CD14-positive monocyte (primary cell): ENCODE data around the gene MIF4GD. TPM values are rescaled to one million over a fixed set of nuclear protein-coding genes. Genes with fewer than 3 reads are reported as not detected.
A peak's percentile ranks its signal among the peaks of the same experiment; 100 is the strongest.
"Not testable (repeated sequence)": the region's sequence is repeated elsewhere in the genome, so short reads cannot be mapped to it uniquely, and the experiment has no call there.

ENCODE experiments used
- DNase-seq, 3 donors: peaks; one replicate each; pipeline ENCODE4 v3.0.0-alpha.2; 2011 to 2022
- H2AFZ ChIP-seq: 2 replicates; pipeline ENCODE4 v1.6.0; 2012; ENCODE audit warnings: mild to moderate bottlenecking, low read depth, low read length, inconsistent platforms; ENCODE audit not compliant: insufficient read depth, poor library complexity, severe bottlenecking
- H3K27ac ChIP-seq, 2 donors: 1 replicate in 1 of 2; 2 replicates in 1 of 2; pipeline ENCODE4 v1.5.1; 2012 to 2013; ENCODE audit warnings: low read length in 2 of 2, control low read depth in 1 of 2, inconsistent platforms in 1 of 2, low read depth in 1 of 2, mild to moderate bottlenecking in 1 of 2
- H3K27me3 ChIP-seq, 2 donors: one replicate each; pipeline versions ENCODE4 v1.6.0 to v1.6.1; 2011 to 2013; ENCODE audit warnings: low read length in 2 of 2; ENCODE audit not compliant: control insufficient read depth in 2 of 2, insufficient read depth in 2 of 2
- H3K36me3 ChIP-seq, 2 donors: replicated peaks in 1 of 2; 1 replicate in 1 of 2; 2 replicates in 1 of 2; pipeline versions ENCODE4 v1.5.1 to v1.6.1; 2012 to 2013; ENCODE audit warnings: low read length in 2 of 2, control low read depth in 1 of 2, inconsistent platforms in 1 of 2, mild to moderate bottlenecking in 1 of 2; ENCODE audit not compliant: insufficient read depth in 2 of 2, control insufficient read depth in 1 of 2
- H3K4me1 ChIP-seq, 2 donors: 1 replicate in 1 of 2; 2 replicates in 1 of 2; pipeline versions ENCODE4 v1.5.1 to v1.6.1; 2012 to 2013; ENCODE audit warnings: low read length in 2 of 2, control low read depth in 1 of 2, inconsistent platforms in 1 of 2, mild to moderate bottlenecking in 1 of 2, moderate library complexity in 1 of 2; ENCODE audit not compliant: insufficient read depth in 2 of 2, control insufficient read depth in 1 of 2
- H3K4me2 ChIP-seq: replicated peaks from 2 replicates; pipeline ENCODE3; 2012; ENCODE audit warnings: low read length, moderate library complexity, mild to moderate bottlenecking; ENCODE audit not compliant: poor library complexity, severe bottlenecking; ENCODE audit errors: extremely low read depth
- H3K4me3 ChIP-seq, 3 experiments: fragments of 200-600 bp in 1 of 3; sonication (generic) in 1 of 3; replicated peaks in 1 of 3; 1 replicate in 2 of 3; 2 replicates in 1 of 3; pipeline ENCODE4 v1.5.1; 2011 to 2013; ENCODE audit warnings: low read length in 3 of 3, mild to moderate bottlenecking in 3 of 3, control low read depth in 2 of 3, low read depth in 2 of 3, inconsistent platforms in 1 of 3, moderate library complexity in 1 of 3
- H3K79me2 ChIP-seq: 2 replicates; pipeline ENCODE4 v1.6.0; 2012; ENCODE audit warnings: mild to moderate bottlenecking, control low read depth, inconsistent platforms, low read length, moderate library complexity; ENCODE audit not compliant: insufficient read depth
- H3K9ac ChIP-seq: 2 replicates; pipeline ENCODE4 v1.6.0; 2017; ENCODE audit warnings: low read length, mild to moderate bottlenecking; ENCODE audit not compliant: insufficient read depth, poor library complexity, severe bottlenecking
- H3K9me3 ChIP-seq, 2 donors: replicated peaks in 1 of 2; 1 replicate in 1 of 2; 2 replicates in 1 of 2; pipeline versions ENCODE4 v1.5.1 to v1.6.1; 2012 to 2013; ENCODE audit warnings: low read length in 2 of 2, control low read depth in 1 of 2; ENCODE audit not compliant: control insufficient read depth in 1 of 2, insufficient read depth in 1 of 2
- H4K20me1 ChIP-seq: 2 replicates; pipeline ENCODE4 v1.6.0; 2012; ENCODE audit warnings: mild to moderate bottlenecking, low read length, control low read depth, moderate library complexity; ENCODE audit not compliant: insufficient read depth
- H3K27ac Mint-ChIP-seq, 7 donors: one replicate each; pipeline ENCODE4 v1.8.0; 2020; ENCODE audit warnings: mild to moderate bottlenecking in 7 of 7, mixed read lengths in 7 of 7, moderate library complexity in 6 of 7, inconsistent platforms in 2 of 7
- H3K27me3 Mint-ChIP-seq, 3 donors: one replicate each; pipeline ENCODE4 v1.8.0; 2021 to 2022; ENCODE audit warnings: low read depth in 3 of 3, mild to moderate bottlenecking in 3 of 3, mixed read lengths in 3 of 3, moderate library complexity in 3 of 3, inconsistent platforms in 1 of 3
- H3K36me3 Mint-ChIP-seq, 2 donors: one replicate each; pipeline ENCODE4 v1.8.0; 2020; ENCODE audit warnings: mixed read lengths in 2 of 2, inconsistent platforms in 1 of 2, mild to moderate bottlenecking in 1 of 2
- H3K4me1 Mint-ChIP-seq: one replicate; pipeline ENCODE4 v1.8.0; 2020; ENCODE audit warnings: mild to moderate bottlenecking, mixed read lengths
- H3K4me3 Mint-ChIP-seq, 2 donors: one replicate each; pipeline ENCODE4 v1.8.0; 2020; ENCODE audit warnings: mild to moderate bottlenecking in 2 of 2, mixed read lengths in 2 of 2, moderate library complexity in 1 of 2
- H3K9me3 Mint-ChIP-seq, 7 donors: one replicate each; pipeline ENCODE4 v1.8.0; 2020 to 2022; ENCODE audit warnings: mixed read lengths in 7 of 7, mild to moderate bottlenecking in 6 of 7, moderate library complexity in 6 of 7, inconsistent platforms in 2 of 7
- WGBS: methylation state at CpG from one replicate; pipeline ENCODE4 v1.1.5; 2013; ENCODE audit warnings: missing lambda C conversion rate; ENCODE audit not compliant: insufficient coverage; 5-methylcytosine and 5-hydroxymethylcytosine counted together
- intact Hi-C, 2 donors: fragments of 100-400 bp; cut with micrococcal nuclease; formaldehyde crosslinking; loops; one replicate each; pipeline versions ENCODE4 v1.15.0 to v1.15.1; 2023
- polyA plus RNA-seq, 3 donors: library from polyadenylated mRNA; depleted of rRNA in 1 of 3; unstranded in 2 of 3; stranded (reverse) in 1 of 3; fragments of 300-500 nt in 2 of 3; fragments of >200 nt in 1 of 3; fragmentation: Illumina TruSeq in 2 of 3; gene quantifications; 1 replicate in 2 of 3; 2 replicates in 1 of 3; pipeline ENCODE4 v1.2.3, GENCODE V29; 2012 to 2021
- TF ChIP-seq, protein P1 (sequence below): fragments of 200-600 bp; IDR thresholded peaks from one replicate; pipeline ENCODE4 v1.8.0; 2022; ENCODE audit warnings: antibody characterized with exemption, mild to moderate bottlenecking

The MIF4GD gene
- polyA plus RNA-seq, 3 donors, result 66.9 to 103 (median 80.6) TPM

DNA sequence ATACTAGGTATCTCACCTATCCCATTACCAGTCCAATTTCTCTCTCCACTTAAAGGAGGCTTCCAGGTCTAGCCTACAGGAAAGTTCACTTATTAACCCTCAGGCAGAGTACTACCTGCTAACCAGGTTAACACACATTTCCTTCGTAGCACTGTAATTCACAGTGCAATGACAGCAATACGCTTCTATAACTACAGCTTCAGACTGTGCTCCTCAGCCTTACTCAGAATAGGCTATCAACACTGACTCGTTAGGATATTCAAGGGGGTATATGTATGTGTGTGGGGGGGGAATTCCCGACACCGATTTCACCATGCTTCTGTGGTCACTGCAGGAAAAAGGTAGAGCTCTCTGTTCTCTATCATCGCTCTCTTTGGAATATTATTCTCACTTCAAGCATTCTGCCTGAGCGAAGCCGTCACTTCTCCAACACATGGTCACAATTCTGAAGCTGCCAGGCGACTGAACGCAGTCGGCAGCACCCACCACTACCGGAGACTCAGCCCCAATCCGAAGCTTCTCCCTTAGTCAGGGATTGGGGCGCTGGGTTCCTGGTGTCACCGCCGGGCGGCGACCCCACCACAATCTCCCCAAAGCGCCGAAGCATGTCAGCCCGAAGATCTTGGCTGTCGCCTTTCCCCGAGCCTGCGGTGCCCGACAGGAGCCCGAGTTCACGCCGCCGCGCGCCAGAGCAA lies 10.2 kb downstream of the MIF4GD start:
- Histone ChIP-seq H3K27ac (peak overlapping the region; percentile 90 to 99), H4K20me1 (peaks cover 16% of the 10 kb centered on the region), H3K4me1 (peaks cover 40 to 48% of the 10 kb centered on the region in 2 donors), H3K9ac (peak overlapping the region; percentile 98), H3K27me3 (no peaks in the 10 kb centered on the region), H3K9me3 (no peaks in the 10 kb centered on the region), H3K36me3 (peaks cover 11 to 28% of the 10 kb centered on the region in 2 donors), H3K79me2 (peaks cover 85% of the 10 kb centered on the region), H3K4me2 (peak overlapping the region; percentile 92), H2AFZ (peak overlapping the region; percentile 94), H3K4me3 (peak overlapping the region; percentile 81 to 97 (median 89))
- TF ChIP-seq, protein P1, sequence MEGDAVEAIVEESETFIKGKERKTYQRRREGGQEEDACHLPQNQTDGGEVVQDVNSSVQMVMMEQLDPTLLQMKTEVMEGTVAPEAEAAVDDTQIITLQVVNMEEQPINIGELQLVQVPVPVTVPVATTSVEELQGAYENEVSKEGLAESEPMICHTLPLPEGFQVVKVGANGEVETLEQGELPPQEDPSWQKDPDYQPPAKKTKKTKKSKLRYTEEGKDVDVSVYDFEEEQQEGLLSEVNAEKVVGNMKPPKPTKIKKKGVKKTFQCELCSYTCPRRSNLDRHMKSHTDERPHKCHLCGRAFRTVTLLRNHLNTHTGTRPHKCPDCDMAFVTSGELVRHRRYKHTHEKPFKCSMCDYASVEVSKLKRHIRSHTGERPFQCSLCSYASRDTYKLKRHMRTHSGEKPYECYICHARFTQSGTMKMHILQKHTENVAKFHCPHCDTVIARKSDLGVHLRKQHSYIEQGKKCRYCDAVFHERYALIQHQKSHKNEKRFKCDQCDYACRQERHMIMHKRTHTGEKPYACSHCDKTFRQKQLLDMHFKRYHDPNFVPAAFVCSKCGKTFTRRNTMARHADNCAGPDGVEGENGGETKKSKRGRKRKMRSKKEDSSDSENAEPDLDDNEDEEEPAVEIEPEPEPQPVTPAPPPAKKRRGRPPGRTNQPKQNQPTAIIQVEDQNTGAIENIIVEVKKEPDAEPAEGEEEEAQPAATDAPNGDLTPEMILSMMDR, result no peak
- peak; percentile 41 to 87 (median 49) for DNase-seq
- 0% methylated on average over 21 of the region's 31 CpGs for WGBS
- Mint-ChIP-seq H3K9me3 (no peaks in the 10 kb centered on the region), H3K36me3 (peaks cover 22 to 43% of the 10 kb centered on the region in 2 donors), H3K27ac (peak overlapping the region; percentile 98 to 100 (median 99)), H3K27me3 (peaks cover 0 to 2% (median 0%) of the 10 kb centered on the region in 3 donors), H3K4me1 (peaks cover 64% of the 10 kb centered on the region), H3K4me3 (peak overlapping the region; percentile 98 to 99)
- intact Hi-C loops, result loop anchor here in 1 of 2 donors (2.0 to 10.0 kb wide), 3 partner anchors 56 to 324 kb away; partner anchors contain the start of genes MYO15B and NUP85

DNA sequence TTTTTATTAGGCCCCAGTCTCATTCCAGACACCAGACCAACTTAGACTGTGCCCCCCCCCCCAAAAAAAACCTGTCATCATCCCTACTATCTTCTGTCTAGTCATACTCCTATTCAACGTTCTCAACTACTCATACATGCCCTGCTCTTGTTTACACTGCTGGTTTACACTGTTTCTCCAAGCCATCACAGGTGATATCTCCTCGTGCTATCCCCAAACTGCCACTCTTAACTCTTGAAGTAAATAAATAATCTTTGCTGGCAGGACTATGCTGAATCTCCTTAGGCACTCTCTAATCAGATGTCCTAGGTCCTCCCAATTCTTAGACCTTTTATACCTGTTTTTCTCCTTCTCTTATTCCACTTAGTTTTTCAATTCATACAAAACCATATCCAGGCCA lies 13.8 kb downstream of the MIF4GD start:
- H3K4me3 ChIP-seq, H3K36me3 ChIP-seq, H3K27me3 Mint-ChIP-seq, H2AFZ ChIP-seq, H3K9me3 ChIP-seq, H3K27ac ChIP-seq, intact Hi-C loops, H3K4me2 ChIP-seq, H3K9me3 Mint-ChIP-seq, H3K27me3 ChIP-seq, DNase-seq, H3K9ac ChIP-seq, H3K4me3 Mint-ChIP-seq: not testable (repeated sequence)
- no CpG with 5 or more reads among the region's 2 CpGs for WGBS
- Mint-ChIP-seq H3K36me3 (peaks cover 16 to 24% of the 10 kb centered on the region in 2 donors), H3K4me1 (peaks cover 84% of the 10 kb centered on the region), H3K27ac (peak overlapping the region in 6 of 7 donors; percentile 26 to 92 (median 84))
- H4K20me1 ChIP-seq, result peaks cover 20% of the 10 kb centered on the region
- peaks cover 71% of the 10 kb centered on the region for H3K79me2 ChIP-seq
- H3K4me1 ChIP-seq, result peaks cover 29 to 35% of the 10 kb centered on the region in 2 donors

DNA sequence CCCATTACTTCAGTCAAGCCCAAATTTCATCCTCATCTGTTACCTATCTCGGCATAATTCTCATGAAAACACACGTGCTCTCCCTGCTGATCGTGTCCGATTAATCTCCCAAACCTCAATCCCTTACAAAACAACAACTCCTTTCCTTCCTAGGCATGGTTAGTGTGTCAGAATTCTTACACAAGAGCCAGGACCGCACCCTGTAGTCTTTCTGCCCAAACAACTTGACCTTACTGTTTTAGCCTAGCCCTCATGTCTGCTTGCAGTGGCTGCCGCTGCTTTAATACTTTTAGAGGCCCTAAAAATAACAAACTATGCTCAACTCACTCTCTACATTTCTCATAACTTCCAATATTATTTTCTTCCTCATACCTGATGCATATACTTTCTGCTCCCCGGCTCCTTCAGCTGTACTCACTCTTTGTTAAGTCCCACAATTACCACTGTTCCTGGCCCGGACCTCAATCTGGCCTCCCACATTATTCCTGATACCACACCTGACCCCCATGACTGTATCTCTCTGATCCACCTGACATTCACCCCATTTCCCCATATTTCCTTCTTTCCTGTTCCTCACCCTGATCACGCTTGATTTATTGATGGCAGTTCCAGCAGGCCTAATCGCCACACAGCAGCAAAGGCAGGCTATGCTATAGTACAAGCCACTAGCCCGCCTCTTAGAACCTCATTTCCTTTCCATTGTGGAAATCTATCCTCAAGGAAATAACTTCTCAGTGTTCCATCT lies 14.9 kb downstream of the MIF4GD start:
- H3K36me3 ChIP-seq, H3K9me3 Mint-ChIP-seq, H3K9ac ChIP-seq, H3K27me3 Mint-ChIP-seq, H3K27ac ChIP-seq, H3K27me3 ChIP-seq, H3K4me2 ChIP-seq, intact Hi-C loops, H3K4me3 ChIP-seq, H2AFZ ChIP-seq, H3K9me3 ChIP-seq: not testable (repeated sequence)
- peaks cover 37 to 42% of the 10 kb centered on the region in 2 donors for H3K4me1 ChIP-seq
- H3K36me3 Mint-ChIP-seq, result peaks cover 16 to 24% of the 10 kb centered on the region in 2 donors
- peak in 2 of 3 donors; percentile 32 to 39 for DNase-seq
- H3K4me1 Mint-ChIP-seq, result peaks cover 92% of the 10 kb centered on the region
- WGBS, result 37% methylated on average over 3 of the region's 11 CpGs
- peak overlapping the region; percentile 45 to 82 for H3K4me3 Mint-ChIP-seq
- H3K79me2 ChIP-seq, result peaks cover 70% of the 10 kb centered on the region
- peaks cover 27% of the 10 kb centered on the region for H4K20me1 ChIP-seq
- peak overlapping the region; percentile 73 to 92 (median 85) for H3K27ac Mint-ChIP-seq
